Measurements from ENCODE around the gene ERRFI1.
"Not testable (repeated sequence)": the region's sequence is repeated elsewhere in the genome, so short reads cannot be mapped to it uniquely, and the experiment has no call there.

Gene ERRFI1

DNA sequence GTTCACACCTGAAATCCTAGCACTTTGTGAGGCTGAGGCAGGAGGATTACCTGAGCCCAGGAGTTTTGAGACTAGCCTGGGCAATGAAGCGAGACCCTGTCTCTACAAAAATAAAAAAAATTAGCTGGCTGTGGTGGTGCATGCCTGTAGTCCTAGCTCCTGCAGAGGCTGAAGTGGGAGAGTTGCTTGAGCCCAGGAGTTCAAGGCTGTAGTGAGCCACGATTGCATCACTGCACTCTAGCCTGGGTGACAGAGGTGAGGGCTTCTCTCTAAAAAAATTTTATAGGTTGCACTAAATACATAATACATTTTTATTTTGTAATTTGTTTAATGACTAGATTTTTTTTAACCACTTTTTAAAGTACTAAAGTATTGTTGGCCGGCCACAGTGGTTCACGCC is 58.5 kb downstream of the ERRFI1 start:
- DNase-seq, result no peak

DNA sequence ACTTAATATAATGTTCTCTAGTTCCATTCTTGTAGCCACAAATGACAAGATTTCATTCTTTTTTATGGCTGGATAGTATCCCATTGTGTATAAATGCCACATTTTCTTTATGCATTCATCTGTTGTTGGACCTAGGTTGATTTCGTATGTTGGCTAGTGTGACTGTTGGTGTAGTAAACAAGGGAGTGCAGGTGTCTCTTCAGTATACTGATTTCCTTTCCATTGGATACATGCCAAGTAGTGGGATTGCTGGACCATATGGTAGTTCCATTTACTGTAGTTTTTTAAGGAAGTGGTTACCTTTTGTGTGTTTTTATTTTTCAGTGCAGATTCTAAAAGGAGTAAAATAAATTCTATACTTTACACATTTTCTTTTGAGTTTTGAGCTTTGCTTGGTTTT is 58.9 kb downstream of the ERRFI1 start:
- DNase-seq, result no peak

DNA sequence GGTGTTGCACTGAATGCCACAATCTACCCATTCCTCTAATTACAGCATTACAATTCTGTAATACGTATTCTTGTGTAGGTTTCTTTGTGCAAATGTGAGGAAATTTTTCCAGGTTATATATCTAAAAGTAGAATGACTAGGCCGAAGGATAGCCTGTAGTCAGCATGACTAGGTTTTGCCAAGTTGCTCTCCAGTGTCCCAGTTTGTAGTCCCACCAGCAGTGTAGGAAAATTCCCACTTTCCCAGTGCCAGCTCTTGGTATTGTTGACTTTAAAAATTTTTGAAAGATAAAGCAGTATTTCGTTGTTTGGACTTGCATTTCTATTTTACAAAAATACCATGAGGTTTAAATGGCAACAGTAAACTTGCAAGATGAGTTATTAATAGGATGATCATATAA is 61.6 kb downstream of the ERRFI1 start:
- DNase-seq, result no peak

DNA sequence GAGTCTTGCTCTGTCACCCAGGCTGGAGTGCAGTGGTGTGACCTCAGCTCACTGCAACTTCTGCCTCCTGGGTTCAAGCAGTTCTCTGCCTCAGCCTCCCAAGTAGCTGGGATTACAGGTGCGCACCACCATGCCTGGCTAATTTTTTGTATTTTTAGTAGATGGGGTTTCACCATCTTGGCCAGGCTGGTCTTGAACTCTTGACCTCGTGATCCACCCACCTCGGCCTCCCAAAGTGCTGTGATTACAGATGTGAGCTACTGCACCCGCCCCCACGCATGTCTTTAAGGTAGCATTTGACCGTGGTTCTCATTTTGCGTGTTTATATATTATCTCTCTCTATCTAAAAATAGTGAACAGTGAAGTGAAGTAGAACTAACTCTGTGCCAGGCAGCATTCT is 62.3 kb downstream of the ERRFI1 start:
- DNase-seq, result not testable (repeated sequence)

DNA sequence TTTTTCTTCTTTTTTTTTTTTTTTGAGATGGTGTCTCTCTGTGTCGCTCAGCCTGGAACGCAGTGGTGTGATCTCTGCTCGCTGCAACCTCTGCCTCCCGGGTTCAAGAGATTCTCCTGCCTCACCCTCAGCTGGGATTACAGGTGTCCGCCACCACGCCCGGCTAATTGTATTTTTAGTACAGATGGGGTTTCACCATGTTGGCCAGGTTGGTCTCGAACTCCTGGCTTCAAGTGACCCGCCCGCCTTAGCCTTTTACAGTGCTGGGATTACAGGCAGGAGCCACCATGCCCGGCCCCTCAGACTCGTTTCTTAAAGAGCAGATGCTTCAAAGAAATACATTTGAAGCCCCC is 62.8 kb downstream of the ERRFI1 start:
- DNase-seq, result not testable (repeated sequence)

DNA sequence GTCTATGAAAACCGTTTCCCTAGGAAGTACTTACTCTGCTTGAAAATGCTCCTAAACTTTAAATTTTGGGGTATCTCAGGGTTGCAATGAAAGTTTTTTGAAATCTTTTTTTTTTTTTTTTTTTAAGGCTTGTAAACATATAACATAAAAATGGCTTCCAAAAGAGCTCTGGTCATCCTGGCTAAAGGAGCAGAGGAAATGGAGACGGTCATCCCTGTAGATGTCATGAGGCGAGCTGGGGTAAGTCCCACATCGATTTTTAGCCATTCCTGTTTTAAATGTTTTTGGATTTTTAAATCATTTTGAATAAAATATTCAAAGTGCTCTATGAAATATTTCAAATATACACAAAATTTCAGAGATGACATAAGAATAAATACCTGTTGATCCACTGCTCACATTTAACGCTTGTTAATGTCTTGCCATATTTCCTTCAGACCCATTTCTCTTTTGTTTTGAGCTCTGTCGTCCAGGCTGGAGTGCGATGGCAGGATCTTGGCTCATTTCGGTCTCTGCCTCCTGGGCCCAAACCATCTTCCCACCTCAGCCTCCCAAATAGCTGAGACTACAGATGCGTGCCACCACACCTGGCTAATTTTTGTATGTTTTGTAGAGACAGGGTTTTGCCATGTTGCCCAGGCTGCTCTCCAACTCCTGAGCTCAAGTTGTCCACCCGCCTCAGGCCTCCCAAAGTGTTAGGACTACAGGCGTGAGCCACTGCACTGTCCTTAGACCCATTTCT is 63.3 kb downstream of the ERRFI1 start:
- DNase-seq, result no peak

DNA sequence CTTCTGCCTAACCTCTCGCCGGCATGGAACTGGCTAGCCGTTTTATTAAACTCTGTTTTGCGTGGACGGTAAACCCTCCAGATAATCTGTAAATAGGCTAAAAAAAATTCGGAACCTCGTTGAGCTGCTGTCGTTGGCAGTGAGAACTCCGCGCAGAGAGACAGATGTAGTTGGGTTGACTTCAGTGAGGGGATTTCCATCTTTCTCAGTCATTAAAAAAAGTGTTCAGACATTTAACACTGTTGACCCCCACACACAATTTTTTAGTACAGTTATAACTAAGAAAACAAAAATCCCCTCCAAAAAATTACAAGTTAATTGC is 64.1 kb downstream of the ERRFI1 start:
- peak; percentile 53 to 59 for DNase-seq

Measured in activated CD4-positive, alpha-beta T cell treated with anti-CD3 and anti-CD28 coated beads for 4 hours (primary cell).